HG03460 (cell line): Measurements from ENCODE around the gene AKAP1.

Experiments
- ATAC-seq: cut with Tn5 transposase; IDR thresholded peaks from one replicate; pipeline ENCODE4 v1.9.1; 2021; ENCODE audit not compliant: unreplicated experiment

Gene AKAP1

DNA sequence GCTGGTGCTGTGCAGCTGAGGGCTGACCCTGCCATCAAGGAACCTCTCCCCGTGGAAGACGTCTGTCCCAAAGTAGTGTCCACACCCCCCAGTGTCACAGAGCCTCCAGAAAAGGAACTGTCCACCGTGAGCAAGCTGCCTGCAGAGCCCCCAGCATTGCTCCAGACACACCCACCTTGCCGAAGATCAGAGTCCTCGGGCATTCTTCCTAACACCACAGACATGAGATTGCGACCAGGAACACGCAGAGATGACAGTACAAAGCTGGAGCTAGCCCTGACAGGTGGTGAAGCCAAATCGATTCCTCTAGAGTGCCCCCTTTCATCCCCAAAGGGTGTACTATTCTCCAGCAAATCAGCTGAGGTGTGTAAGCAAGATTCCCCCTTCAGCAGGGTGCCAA, 20.5 kb downstream of the AKAP1 start:
- ATAC-seq, result no peak

DNA sequence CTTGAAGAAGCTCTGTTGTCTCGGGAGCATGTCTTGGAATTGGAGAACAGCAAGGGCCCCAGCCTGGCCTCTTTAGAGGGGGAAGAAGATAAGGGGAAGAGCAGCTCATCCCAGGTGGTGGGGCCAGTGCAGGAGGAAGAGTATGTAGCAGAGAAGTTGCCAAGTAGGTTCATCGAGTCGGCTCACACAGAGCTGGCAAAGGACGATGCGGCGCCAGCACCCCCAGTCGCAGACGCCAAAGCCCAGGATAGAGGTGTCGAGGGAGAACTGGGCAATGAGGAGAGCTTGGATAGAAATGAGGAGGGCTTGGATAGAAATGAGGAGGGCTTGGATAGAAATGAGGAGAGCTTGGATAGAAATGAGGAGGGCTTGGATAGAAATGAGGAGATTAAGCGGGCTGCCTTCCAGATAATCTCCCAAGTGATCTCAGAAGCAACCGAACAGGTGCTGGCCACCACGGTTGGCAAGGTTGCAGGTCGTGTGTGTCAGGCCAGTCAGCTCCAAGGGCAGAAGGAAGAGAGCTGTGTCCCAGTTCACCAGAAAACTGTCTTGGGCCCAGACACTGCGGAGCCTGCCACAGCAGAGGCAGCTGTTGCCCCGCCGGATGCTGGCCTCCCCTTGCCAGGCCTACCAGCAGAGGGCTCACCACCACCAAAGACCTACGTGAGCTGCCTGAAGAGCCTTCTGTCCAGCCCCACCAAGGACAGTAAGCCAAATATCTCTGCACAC, 21.2 kb downstream of the AKAP1 start:
- no peak for ATAC-seq

DNA sequence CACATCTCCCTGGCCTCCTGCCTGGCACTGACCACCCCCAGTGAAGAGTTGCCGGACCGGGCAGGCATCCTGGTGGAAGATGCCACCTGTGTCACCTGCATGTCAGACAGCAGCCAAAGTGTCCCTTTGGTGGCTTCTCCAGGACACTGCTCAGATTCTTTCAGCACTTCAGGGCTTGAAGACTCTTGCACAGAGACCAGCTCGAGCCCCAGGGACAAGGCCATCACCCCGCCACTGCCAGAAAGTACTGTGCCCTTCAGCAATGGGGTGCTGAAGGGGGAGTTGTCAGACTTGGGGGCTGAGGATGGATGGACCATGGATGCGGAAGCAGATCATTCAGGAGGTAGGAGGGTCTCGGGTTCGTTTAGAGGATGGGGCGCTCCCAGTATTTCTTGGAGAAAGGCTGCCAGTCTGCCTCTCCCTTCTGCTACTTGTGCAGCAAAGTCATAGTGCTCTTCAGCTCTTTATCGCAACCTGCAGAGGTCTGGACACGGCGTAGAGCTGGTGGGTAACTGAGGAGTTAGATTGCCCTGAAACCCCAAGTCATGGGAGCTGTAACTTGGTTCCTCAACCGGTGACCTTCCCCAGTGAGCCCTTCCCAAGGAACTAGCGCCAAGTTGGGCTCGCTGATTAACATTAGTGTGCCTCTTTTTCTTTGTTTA, 21.9 kb downstream of the AKAP1 start:
- ATAC-seq, result no peak

DNA sequence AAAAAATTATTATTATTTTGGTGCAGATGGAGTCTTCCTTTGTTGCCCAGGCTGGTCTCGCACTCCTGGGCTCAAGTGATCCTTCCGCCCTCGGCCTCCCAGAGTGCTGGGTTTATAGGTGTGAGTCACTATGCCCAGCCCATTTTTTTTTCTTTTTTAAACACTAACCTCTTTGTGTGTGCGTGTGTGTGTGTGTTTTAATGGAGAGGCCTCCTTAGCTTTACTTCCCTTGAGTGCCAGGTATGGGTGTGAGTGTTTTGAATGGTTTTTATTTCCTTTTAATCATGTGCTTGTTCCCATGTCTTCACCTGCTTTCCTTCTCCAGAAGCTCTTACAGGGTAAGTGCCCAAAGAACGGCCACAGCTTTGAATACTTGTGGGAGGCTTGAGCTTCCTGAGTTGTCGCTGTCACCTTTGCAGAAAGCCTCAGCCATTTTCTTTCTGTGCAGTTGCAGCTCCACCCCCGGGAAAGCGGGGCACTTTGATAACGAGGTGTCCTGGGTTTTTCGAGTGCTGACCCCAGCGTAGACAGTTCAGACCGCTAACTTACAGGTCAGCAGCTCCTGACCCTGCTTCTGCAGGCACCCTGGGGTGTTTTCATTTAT, 22.6 kb downstream of the AKAP1 start:
- ATAC-seq, result no peak

DNA sequence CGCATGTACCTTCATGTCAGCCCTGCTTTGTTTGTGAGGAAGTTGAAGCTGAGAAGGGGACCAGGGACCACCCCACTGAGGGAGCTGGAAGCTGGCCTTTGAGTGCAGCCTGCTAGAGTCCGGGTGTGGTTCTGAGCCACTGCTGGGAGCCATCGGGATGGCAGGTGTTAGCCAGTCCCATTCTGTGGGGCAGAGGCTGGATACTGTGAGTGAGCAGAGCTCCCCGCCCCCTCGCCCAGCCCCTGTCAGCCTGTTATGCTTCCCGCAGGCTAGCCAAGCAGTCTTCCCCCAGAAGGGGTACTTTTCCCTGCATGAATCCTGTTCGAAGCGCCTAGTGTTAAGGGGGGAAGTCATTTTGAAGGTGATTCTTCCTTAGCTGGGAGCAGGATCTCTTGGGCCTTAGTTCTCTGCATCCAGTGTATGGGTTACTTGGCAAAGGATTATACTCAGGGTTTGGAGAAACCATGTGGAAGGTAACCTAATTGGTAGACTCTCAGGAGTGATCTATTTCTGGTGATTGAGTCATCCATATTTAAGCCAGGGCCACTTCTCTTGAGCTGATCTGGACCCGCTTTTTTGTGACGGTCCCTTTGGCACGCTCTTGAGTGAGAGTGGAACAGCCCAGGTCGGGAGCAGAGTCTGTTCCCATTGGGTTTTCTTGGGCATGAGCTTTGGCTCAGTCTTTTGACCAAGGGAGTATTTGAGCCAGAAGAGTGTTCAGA, 23.8 kb downstream of the AKAP1 start:
- ATAC-seq, result no peak

DNA sequence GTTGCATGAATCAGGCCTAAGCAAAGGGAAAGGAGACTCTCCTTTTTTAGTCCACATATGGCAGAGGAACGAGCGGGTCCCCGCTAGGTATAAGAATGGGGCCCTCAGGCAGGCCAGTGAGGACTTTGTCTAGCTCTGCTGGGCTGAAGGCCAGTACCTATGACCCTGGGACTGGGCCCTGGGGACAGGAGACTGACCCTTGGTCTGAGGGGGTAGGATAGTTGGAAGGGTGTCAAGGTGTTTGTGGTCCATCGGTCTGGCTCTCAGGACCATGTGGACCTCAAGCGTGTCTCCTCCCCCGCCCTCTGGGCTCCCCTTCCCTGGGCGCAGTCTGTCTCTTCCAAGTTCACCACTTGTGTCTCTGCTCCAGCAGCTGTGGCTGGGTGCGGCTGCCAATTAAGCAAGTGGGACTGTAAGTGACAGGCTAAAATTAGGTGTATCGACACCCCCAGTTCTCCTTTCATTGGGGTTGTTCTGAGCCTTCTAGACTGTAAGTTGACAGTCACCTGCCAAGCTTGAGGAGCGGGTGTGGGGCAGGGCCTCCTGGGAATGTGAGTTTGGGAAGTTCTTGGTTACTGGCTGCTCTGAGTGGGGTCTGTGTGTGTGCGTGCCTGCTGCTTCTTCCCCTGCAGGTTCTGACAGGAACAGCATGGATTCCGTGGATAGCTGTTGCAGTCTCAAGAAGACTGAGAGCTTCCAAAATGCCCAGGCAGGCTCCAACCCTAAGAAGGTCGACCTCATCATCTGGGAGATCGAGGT, 24.5 kb downstream of the AKAP1 start:
- ATAC-seq, result no peak

DNA sequence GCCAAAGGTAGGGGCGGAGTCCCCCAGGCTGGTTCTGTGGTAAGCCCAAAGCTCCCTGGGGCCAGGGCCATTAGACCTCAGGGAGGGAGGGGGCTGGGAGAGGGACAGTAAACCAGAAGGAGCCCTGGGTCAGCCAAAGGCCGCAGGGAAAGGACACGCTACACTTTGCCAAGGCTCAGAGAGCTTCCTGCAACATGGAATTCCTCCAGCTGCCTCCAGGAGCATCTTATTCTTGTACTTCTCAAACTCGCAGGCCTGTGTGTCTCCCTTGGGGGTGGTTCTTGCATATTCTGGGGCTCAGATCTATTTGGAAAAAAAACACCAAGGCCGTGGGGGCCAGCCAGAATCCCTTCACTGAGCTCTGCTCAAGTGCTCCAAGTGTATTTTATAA, 25.1 kb downstream of the AKAP1 start:
- no peak for ATAC-seq

DNA sequence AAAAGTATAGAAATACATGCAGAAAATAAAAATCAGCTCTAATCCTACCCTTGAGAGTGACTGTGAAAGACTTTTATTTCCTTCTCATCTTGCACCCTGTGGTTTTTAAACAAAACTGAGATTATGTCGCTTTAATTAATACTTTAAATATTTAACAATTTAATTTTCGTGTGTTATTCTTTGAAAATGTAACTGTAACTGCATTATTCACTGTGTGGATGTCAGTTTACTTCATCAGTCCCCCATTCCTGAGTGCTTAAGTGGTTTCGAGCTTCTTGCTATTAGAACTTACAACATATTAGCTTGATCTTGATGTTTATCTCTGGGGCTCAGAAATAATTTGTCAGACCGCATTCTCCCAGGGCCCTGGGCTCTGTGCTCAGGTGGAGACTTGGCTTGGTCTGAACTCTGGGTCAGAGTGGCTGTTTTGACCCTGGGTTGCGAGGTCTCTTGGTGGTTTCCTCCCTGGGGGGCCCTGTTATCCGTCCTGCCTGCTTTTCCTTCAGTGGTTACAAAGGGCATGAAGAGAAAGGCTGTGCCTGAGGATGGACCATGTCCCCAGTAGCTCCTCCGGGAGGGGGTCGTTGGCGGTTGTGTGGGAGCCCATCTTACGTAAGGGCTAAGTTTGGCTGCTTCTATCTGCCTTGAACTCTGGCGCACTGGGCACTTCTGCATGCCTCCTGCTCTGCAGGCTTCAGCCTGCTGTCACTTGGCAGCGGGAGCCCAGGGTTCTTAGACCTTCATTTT, 25.7 kb downstream of the AKAP1 start:
- ATAC-seq, result no peak

DNA sequence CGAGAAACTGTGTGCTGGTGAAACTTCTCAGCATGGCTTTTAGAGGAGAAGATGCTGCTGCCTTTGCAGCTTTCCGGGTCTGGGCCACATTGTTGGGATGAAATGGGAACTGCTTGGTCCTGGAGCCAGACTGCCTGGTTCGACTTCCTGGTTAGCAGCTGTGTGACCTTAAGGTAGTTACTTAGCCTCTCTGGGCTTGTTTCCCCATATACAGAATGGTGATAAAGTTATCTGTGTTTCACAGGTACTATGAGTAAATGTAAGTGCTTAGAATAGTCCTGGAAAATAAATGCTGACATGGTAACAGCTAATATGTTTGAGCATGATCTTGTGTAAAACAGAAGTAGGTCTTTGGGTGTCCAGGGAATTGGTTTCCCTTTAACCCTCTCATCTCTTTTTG, 26.3 kb downstream of the AKAP1 start:
- no peak for ATAC-seq

DNA sequence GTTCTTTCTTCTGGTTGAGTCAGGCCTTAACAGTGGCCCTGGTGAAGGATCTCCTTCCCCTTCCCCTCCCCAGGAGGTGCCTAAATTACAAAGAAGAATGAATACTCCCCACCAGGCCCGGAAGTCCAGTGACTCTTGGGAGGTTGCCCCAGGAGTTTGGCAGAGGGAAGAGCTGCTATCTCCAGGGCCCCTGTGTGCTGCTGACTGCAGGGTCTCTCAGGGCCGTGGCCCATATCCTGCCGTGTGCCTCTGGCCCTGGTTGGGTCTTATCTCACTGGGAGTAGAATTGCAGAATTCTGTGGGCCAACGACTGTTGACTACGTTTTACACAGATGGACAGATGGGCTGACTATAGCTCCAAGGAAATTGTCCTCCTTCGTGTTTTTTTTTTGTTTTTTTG, 28.0 kb downstream of the AKAP1 start:
- no peak for ATAC-seq

DNA sequence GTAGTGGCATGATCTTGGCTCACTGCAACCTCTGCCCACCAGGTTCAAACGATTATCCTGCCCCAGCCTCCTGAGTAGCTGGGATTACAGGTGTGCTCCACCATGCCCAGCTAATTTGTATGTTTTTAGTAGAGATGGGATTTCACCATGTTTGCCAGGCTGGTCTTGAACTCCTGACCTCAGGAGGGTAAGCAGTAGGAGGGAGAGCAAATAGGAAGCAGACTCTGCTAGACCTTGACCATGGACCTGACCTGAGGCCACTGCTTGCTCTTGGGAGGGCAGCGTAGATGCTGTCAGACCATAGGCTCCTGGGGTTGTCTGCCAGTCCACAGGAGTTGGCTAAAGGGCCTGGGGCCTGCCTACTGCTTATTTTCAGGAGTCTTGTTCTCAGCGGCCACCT, 28.6 kb downstream of the AKAP1 start:
- ATAC-seq, result no peak

DNA sequence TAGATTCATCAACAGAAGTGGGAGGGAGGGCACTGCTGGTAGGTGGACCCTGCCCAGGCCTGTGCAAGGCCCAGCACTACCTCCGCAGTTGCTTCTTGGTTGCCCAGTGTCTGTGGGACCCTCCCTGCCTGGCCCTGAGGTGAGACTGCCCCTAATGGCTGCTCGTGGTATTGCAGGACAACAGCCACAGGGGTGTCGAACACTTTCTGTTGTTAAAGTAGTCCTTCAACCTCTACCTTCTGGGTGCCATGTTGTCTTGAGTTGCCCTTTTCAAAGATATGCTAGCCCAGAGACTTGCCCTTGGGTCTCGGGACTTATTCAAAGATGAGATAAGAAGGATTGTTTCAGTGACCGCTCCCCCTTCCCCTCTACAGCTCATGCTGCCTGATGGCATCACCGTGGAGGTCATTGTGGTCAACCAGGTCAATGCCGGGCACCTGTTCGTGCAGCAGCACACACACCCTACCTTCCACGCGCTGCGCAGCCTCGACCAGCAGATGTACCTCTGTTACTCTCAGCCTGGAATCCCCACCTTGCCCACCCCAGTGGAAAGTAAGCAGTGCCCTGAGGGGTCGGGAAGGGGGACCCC, 29.1 kb downstream of the AKAP1 start:
- no peak for ATAC-seq

DNA sequence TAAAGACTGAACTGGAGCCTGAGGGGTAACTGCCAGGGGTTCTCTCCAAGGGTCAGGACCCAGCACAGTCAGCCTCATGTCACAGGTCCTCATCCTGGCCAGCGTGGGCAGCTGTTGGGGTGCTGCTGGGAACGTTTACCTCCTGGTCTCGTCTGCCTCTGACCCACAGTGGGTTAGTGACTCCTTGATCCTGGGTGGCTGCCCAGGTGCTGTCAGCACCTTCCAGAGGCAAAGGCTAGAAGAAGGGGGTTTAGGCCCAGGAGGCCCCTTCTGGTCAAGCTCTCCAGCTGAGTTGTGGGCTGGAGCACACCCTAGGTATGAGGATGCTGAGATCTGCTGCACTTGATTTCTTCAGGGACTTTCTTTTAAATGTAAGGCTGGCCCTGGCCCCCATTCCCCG, 30.3 kb downstream of the AKAP1 start:
- ATAC-seq, result no peak

DNA sequence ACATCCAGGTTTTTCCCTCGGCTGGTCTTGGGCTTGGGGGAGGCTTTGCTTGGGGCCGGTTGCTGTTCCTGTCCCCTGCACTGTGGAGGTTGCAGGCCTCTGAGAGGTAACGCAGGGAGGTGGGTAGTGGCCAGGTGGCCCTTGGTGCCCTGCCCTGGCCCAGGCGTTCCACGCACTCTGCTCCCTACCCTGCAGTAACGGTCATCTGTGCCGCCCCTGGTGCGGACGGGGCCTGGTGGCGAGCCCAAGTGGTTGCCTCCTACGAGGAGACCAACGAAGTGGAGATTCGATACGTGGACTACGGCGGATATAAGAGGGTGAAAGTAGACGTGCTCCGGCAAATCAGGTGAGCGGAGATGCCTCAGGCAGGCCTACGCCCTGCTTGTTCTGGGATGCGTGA, 30.9 kb downstream of the AKAP1 start:
- ATAC-seq, result no peak

DNA sequence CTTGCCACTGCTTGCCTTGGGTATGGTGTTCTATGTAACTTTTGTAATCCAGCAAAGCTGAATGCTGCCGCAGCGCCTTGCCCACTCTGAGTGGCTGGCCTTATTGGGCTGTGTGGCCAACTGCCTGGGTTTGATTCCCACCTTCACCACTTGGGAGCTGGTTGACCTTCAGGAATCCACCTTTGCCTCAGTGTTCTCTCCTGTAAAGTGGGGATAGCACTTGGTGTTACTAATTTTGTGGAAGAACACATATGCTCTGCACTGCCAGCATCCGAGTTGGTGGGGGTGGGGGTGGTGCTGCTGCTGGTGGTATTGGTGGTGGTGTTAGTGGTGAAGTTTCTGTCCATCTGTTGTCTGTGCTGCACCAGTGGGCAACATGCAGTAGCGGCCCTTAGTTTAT, 32.8 kb downstream of the AKAP1 start:
- ATAC-seq, result no peak

DNA sequence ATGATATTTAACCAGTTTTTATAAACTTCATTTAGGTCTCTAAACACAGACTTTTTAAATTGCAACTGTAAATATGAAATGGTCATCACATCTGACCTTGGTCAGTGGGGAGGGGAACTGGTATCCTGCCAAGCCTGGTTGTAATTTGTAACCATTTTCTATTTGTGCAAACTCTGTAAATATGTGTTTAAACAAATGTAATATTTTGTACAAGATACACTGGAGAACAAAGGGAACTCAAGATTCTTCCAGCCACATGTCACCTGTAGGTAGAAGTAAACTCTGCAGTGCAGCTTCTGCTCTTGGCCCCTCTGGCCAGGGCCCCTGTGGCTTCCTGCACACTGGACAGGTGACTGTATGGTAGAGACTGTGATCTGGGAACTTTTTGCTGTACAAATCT, 35.8 kb downstream of the AKAP1 start:
- ATAC-seq, result no peak

DNA sequence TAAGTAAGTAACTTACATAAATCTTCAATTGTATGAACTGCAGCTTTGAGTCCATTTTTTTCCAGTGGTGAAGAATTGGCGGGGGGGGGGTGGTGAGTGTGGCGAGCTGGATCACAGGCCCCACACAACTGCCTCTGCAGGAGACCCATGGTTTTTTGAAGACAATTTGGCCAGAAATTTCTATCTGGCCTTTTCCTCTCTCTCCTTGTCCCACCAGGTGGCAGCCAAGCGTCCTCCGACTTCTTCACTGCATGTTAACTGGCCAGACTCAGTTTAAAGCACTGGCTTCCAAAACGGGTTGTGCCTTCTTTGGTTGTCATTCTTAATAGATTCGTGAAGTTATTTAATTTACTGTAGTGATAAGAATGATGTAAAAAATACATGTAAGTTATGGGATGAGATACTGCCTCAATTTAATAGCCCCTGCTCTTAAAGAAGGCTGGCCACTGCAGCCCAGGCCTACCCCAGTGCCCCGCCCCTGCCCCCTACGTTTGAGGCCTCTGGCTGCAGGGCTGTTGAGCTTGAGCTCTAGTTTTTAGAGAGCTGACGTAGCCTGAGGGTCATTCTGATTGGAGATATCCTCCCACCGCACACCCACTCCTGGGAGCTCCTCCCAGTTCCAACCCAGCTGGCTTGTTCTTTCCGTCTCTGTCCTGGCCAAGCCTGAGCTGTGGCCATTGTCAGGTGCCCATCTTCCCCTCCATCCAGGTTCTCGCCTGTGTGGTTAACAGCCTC, 36.4 kb downstream of the AKAP1 start:
- ATAC-seq, result no peak

DNA sequence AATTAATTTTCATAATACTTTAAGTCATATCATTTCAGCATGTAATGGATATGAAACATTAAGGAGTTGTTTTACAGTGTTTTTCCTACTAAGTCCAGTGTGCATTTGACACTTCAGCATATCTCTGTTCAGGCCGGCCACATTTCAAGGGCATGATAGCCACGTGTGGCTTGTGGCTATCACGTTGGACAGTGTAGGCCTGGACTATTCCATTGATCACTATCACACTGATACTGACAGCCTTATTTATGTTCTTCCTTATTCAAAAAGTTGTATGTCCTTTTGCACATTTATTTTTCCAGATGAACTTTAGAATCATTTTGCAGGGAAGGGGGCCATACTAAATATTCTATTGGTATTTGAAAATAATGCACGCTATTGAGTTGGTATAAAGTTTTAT, 39.0 kb downstream of the AKAP1 start:
- no peak for ATAC-seq

DNA sequence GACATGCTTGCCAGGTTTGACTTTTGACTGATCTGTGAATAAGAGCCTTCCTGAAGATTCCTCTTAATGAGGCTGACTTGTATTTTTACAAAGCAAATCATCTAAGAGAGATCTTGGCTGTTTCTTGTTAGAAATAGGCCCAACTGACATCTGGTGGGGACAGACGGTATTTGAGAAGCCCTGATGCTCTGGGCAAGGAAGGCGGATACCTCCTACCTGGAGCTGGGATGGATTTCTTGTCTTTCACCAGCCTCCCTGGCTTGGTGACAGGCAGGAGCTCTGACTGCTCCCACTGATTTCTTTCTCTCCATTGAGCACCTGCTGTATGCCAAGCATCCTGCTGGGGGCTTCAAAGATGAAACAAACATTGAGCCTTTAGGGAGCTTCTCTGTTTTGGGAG, 40.4 kb downstream of the AKAP1 start:
- no peak for ATAC-seq
